Panc1 (cell line): ENCODE results near the gene HYLS1. TPM values are rescaled to one million over a fixed set of nuclear protein-coding genes. Genes with fewer than 3 reads are reported as not detected.

ENCODE experiments used
- ATAC-seq: fragments of 200-7000 bp; cut with Tn5 transposase; 2 replicates; pipeline ENCODE4 v1.9.1; 2020; ENCODE audit warnings: mild to moderate bottlenecking, moderate library complexity
- Bru-seq: library from RNA; stranded (reverse); fragments of 400-500 nt; gene quantifications from one replicate; lab custom pipeline; 2021; lab: Mats Ljungman, UMichigan
- BruChase-seq, 2 experiments: library from RNA; stranded (reverse); fragments of 400-500 nt; gene quantifications; one replicate each; lab custom pipeline; 2021; lab: Mats Ljungman, UMichigan
- BruUV-seq: library from RNA; stranded (reverse); fragments of 400-500 nt; replicated peaks from 2 replicates; lab custom pipeline; 2021; lab: Mats Ljungman, UMichigan
- CTCF ChIA-PET: fragments of 300-600 bp; sonication (Branson Sonifier 250); formaldehyde crosslinking; loops from one replicate; lab custom pipeline; 2022; ENCODE audit warnings: antibody characterized with exemption; lab: Charles Lee
- POLR2A ChIA-PET: fragments of 300-600 bp; sonication (Branson Sonifier 250); formaldehyde crosslinking; loops from one replicate; lab custom pipeline; 2022; ENCODE audit warnings: antibody characterized with exemption; lab: Charles Lee
- DNase-seq: peaks from one replicate; pipeline ENCODE4 v3.0.0-alpha.2; 2010; ENCODE audit warnings: low read depth, low spot score
- H3K27ac ChIP-seq: 2 replicates; pipeline ENCODE4 v1.5.1; 2011; ENCODE audit warnings: mild to moderate bottlenecking, low read length, inconsistent platforms
- H3K27me3 ChIP-seq: fragments of 200-500 bp; sonication (Bioruptor generic); 2 replicates; pipeline ENCODE4 v1.6.0; 2014; ENCODE audit warnings: low read length, inconsistent platforms; ENCODE audit not compliant: control insufficient read depth, insufficient read depth
- H3K36me3 ChIP-seq: fragments of 200-500 bp; sonication (Bioruptor generic); 2 replicates; pipeline ENCODE4 v1.5.1; 2014; ENCODE audit warnings: inconsistent platforms, mild to moderate bottlenecking, low read length, moderate library complexity; ENCODE audit not compliant: control insufficient read depth, insufficient read depth
- H3K4me1 ChIP-seq: 2 replicates; pipeline ENCODE4 v1.5.1; 2011; ENCODE audit warnings: inconsistent platforms, mild to moderate bottlenecking, low read length, moderate library complexity; ENCODE audit not compliant: control insufficient read depth, insufficient read depth
- H3K4me3 ChIP-seq, 2 experiments: 2 replicates each; pipeline ENCODE4 v1.5.1; 2011 to 2012; ENCODE audit warnings: low read depth in 2 of 2, low read length in 2 of 2, mild to moderate bottlenecking in 2 of 2, inconsistent platforms in 1 of 2, moderate library complexity in 1 of 2
- H3K9me3 ChIP-seq: fragments of 200-500 bp; sonication (Bioruptor generic); 2 replicates; pipeline ENCODE4 v1.5.1; 2014; ENCODE audit warnings: low read depth, mild to moderate bottlenecking, inconsistent platforms, low read length, moderate library complexity; ENCODE audit not compliant: control insufficient read depth, insufficient read depth
- CTCF ChIP-seq: fragments of 450-650 bp; IDR thresholded peaks from 2 replicates; pipeline ENCODE4 v1.5.1; 2017; ENCODE audit warnings: mild to moderate bottlenecking
- POLR2AphosphoS5 ChIP-seq: IDR thresholded peaks from 2 replicates; pipeline ENCODE4 v1.6.1; 2012; ENCODE audit warnings: mild to moderate bottlenecking, low read depth, low read length, moderate library complexity
- REST ChIP-seq, 2 experiments: IDR thresholded peaks; 2 replicates each; pipeline ENCODE4 v1.6.1; 2011 to 2012; ENCODE audit warnings: low read depth in 2 of 2, control low read depth in 1 of 2, low read length in 1 of 2, mild to moderate bottlenecking in 1 of 2, moderate library complexity in 1 of 2; ENCODE audit not compliant: insufficient read depth in 1 of 2
- SIN3A ChIP-seq: IDR thresholded peaks from 2 replicates; pipeline ENCODE4 v1.6.1; 2012; ENCODE audit warnings: low read depth, mild to moderate bottlenecking, low read length, moderate library complexity, borderline replicate concordance; ENCODE audit not compliant: insufficient read depth
- TCF7L2 ChIP-seq: IDR thresholded peaks from 2 replicates; pipeline ENCODE4 v1.6.1; 2011; ENCODE audit warnings: mild to moderate bottlenecking, low read depth, low read length, inconsistent platforms
- in situ Hi-C: cut with HindIII; loops from 2 replicates; pipeline ENCODE4 v1.10.0; 2016; ENCODE audit warnings: low sequenced_read_pairs, low pct_unique_long_range_greater_than_20kb
- intact Hi-C: fragments of 100-400 bp; cut with micrococcal nuclease; formaldehyde crosslinking; loops from one replicate; pipeline ENCODE4 v1.10.0; 2022; ENCODE audit not compliant: unreplicated experiment
- long read RNA-seq: library from polyadenylated mRNA; unstranded; transcript quantifications from one replicate; pipeline ENCODE4 v2.0.0, GENCODE V29; 2021; ENCODE audit not compliant: unreplicated experiment
- polyA plus RNA-seq: library from polyadenylated mRNA; unstranded; fragments of >200 nt; gene quantifications from one replicate; pipeline ENCODE4 v1.2.1, GENCODE V29; 2012; ENCODE audit warnings: missing spikeins; ENCODE audit not compliant: insufficient read length
- total RNA-seq: library from RNA; stranded (reverse); gene quantifications from one replicate; pipeline ENCODE4 v1.2.1, GENCODE V29; 2021; ENCODE audit not compliant: unreplicated experiment

HYLS1 gene
- total RNA-seq (32.2 TPM), Bru-seq, nascent RNA (percentile 97 among the genes with signal in this experiment), BruChase-seq, experiment 1, labeled RNA remaining after a 2-hour chase (percentile 87 among the genes with signal in this experiment), BruChase-seq, experiment 2, labeled RNA remaining after a 6-hour chase (percentile 60 among the genes with signal in this experiment)
- 13.5 TPM for polyA plus RNA-seq
- long read RNA-seq, transcript HYLS1-202 (3 exons, 2,061 nt) = major isoform, 36 of 112 reads
- long read RNA-seq, partial matches to known transcripts = 0 of 112 reads
- long read RNA-seq, other reads (novel, unspliced or antisense) = 76 of 112 reads

- intact Hi-C loops (no loop called here), in situ Hi-C loops (no loop called here)
- peak; percentile 89 for DNase-seq
- BruUV-seq = no TSS peak
- CTCF ChIA-PET = interaction anchor here (0.6 to 0.7 kb wide), 3 partner anchors 40 to 982 kb away, joined by 3 to 9 read pairs (median 4); no protein-coding TSS in a partner anchor
- POLR2A ChIA-PET = interaction anchor here (0.6 to 1.2 kb wide), 13 partner anchors 8 to 1441 kb away, joined by 3 to 11 read pairs (median 4); partner anchors contain the start of gene PUS3
- TF ChIP-seq POLR2AphosphoS5 (peak; percentile 95), REST (IDR thresholded peaks at IDR 0.05; ENCODE audit: insufficient read depth in 1 of 2, low read depth in 2 of 2, low read length in 1 of 2) (no peak; a peak in 2 of 4 replicates), SIN3A (0 out of 2 replicates have a peak, but pooled peaks have one; percentile 19), CTCF (peak; percentile 59), TCF7L2 (peak; percentile 62; the same call in 1 of the 2 replicates)
- peak within 1 kb of the TSS; percentile 66 to 91 for H3K4me3 ChIP-seq
- H3K9me3 ChIP-seq = no peaks in the 10 kb centered on the region
- H3K4me1 ChIP-seq = peaks cover 35% of the 10 kb centered on the region
- peak within 1 kb of the TSS; percentile 96 for H3K27ac ChIP-seq
- H3K36me3 ChIP-seq = peaks cover 15% of the 10 kb centered on the region
- ATAC-seq = peak; percentile 96
- no peaks in the 10 kb centered on the region for H3K27me3 ChIP-seq
These were observed at the start of gene HYLS1 for GRCh38 chr11:125887373-125888324. HYLS1 (plus strand) TSS chr11:125887668; CDS start chr11:125899369, 11,701 bp downstream.

- ATAC-seq = no peak
- Histone ChIP-seq H3K27me3 (no peaks in the 10 kb centered on the region), H3K27ac (no peak overlapping the region), H3K36me3 (no peaks in the 10 kb centered on the region), H3K9me3 (peaks cover 9% of the 10 kb centered on the region; the same call in 1 of the 2 replicates), H3K4me3 (no peak overlapping the region), H3K4me1 (no peaks in the 10 kb centered on the region)
- BruUV-seq = no TSS peak
- no peak for DNase-seq
- in situ Hi-C loops (no loop called here), intact Hi-C loops (no loop called here)
- TF ChIP-seq SIN3A (no peak), TCF7L2 (no peak), CTCF (no peak), REST (IDR thresholded peaks at IDR 0.05; ENCODE audit: insufficient read depth in 1 of 2, low read depth in 2 of 2, low read length in 1 of 2) (no peak), POLR2AphosphoS5 (no peak)
- CTCF ChIA-PET = no interaction called here
- POLR2A ChIA-PET = no interaction called here
These were observed 45.0 kb upstream of the HYLS1 start for GRCh38 chr11:125842321-125842948.
